OCI-LY1 (cell line): ENCODE results near the gene IFNGR2.

Source experiments
- CTCF ChIP-seq: fragments of 200-600 bp; sonication (generic), shearing (Covaris generic); IDR thresholded peaks from 2 replicates; pipeline ENCODE4 v1.5.1; 2017; ENCODE audit warnings: mild to moderate bottlenecking, antibody characterized with exemption, low read length, moderate library complexity, mixed read lengths
- EZH2 ChIP-seq: fragments of 200-600 bp; sonication (generic), shearing (Covaris generic); IDR thresholded peaks from 2 replicates; pipeline ENCODE4 v1.8.0; 2017; ENCODE audit warnings: borderline replicate concordance, mixed run types, mild to moderate bottlenecking, antibody characterized with exemption, low read length, moderate library complexity, mixed read lengths

DNA sequence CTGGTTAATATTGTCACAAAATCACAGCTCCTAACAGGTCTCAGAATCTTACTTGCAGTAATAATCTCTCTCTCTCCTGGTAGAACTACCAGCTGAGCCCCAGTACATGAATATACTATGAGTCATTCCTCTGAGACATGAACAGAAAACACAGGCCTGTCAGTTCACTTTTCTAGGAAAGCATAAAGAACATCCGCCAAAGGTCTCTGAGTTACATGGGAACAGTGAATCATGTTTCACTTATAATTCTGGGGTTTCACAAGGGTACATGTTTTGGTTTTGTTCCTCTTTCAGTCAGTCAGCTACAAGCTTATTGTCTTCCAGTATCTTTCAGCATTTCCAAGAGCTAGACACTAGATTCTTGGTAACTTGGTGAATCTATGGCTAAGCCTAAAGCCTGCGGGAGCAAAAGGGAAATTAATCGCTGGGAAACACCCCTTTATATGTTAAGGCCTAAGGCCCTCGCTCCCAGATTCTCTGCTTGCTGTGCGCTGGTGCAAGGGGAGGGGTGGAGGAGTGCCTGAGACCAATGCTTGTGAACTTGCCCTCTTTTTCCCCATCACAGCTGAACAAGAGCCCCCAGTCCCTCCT is 31.7 kb downstream of the IFNGR2 start:
- TF ChIP-seq CTCF, result no peak
- TF ChIP-seq EZH2, result no peak
